ENCODE data around the gene RFLNA.

RFLNA gene

DNA sequence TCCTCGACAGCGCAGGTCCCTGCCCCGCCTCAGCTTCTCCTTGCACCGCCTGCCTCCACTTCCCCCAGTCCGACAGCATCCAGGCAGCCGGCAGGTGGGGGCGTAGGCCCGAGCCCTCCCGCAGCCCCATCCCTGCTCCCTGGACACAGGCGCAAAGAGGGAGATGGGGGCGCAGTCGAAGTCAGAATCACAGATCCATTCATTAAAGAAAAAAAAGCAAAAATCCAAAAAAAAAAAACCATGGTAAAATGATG lies 41.2 kb downstream of the RFLNA start:
- no peak for TF ChIP-seq MAX (IDR thresholded peaks at IDR 0.05)
- no peak for TF ChIP-seq TEAD4 (IDR thresholded peaks at IDR 0.05)
- no peak for TF ChIP-seq RAD21 (IDR thresholded peaks at IDR 0.05; ENCODE audit: low read depth)
- TF ChIP-seq TCF12 (IDR thresholded peaks at IDR 0.05; ENCODE audit: low read depth): no peak
- TF ChIP-seq YY1 (IDR thresholded peaks at IDR 0.05; ENCODE audit: low read depth): no peak
- TF ChIP-seq CREB1 (IDR thresholded peaks at IDR 0.05; ENCODE audit: low read depth): no peak
- no peak for TF ChIP-seq FOXM1 (IDR thresholded peaks at IDR 0.05; ENCODE audit: borderline replicate concordance, low read depth)
- TF ChIP-seq EP300 (IDR thresholded peaks at IDR 0.05; ENCODE audit: borderline replicate concordance): no peak
- no peak for TF ChIP-seq ZBTB7A (IDR thresholded peaks at IDR 0.05; ENCODE audit: low read depth)
- TF ChIP-seq EGR1 (IDR thresholded peaks at IDR 0.05): no peak
- no peak for TF ChIP-seq TAF1 (IDR thresholded peaks at IDR 0.05; ENCODE audit: low read depth)
- TF ChIP-seq, protein P1, sequence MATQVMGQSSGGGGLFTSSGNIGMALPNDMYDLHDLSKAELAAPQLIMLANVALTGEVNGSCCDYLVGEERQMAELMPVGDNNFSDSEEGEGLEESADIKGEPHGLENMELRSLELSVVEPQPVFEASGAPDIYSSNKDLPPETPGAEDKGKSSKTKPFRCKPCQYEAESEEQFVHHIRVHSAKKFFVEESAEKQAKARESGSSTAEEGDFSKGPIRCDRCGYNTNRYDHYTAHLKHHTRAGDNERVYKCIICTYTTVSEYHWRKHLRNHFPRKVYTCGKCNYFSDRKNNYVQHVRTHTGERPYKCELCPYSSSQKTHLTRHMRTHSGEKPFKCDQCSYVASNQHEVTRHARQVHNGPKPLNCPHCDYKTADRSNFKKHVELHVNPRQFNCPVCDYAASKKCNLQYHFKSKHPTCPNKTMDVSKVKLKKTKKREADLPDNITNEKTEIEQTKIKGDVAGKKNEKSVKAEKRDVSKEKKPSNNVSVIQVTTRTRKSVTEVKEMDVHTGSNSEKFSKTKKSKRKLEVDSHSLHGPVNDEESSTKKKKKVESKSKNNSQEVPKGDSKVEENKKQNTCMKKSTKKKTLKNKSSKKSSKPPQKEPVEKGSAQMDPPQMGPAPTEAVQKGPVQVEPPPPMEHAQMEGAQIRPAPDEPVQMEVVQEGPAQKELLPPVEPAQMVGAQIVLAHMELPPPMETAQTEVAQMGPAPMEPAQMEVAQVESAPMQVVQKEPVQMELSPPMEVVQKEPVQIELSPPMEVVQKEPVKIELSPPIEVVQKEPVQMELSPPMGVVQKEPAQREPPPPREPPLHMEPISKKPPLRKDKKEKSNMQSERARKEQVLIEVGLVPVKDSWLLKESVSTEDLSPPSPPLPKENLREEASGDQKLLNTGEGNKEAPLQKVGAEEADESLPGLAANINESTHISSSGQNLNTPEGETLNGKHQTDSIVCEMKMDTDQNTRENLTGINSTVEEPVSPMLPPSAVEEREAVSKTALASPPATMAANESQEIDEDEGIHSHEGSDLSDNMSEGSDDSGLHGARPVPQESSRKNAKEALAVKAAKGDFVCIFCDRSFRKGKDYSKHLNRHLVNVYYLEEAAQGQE (IDR thresholded peaks at IDR 0.05; ENCODE audit: low read depth): no peak
- no peak for TF ChIP-seq CEBPB (IDR thresholded peaks at IDR 0.05)
- TF ChIP-seq NFIC (IDR thresholded peaks at IDR 0.05): no peak
- TF ChIP-seq, protein P2, sequence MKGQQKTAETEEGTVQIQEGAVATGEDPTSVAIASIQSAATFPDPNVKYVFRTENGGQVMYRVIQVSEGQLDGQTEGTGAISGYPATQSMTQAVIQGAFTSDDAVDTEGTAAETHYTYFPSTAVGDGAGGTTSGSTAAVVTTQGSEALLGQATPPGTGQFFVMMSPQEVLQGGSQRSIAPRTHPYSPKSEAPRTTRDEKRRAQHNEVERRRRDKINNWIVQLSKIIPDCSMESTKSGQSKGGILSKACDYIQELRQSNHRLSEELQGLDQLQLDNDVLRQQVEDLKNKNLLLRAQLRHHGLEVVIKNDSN (IDR thresholded peaks at IDR 0.05): no peak

GRCh38 chr12:124336742-124337520 lies 42.0 kb downstream of the RFLNA start:
- no peak for TF ChIP-seq CEBPB (IDR thresholded peaks at IDR 0.05)
- no peak for TF ChIP-seq TEAD4 (IDR thresholded peaks at IDR 0.05)
- no peak for TF ChIP-seq MAX (IDR thresholded peaks at IDR 0.05)
- no peak for TF ChIP-seq CREB1 (IDR thresholded peaks at IDR 0.05; ENCODE audit: low read depth)

DNA sequence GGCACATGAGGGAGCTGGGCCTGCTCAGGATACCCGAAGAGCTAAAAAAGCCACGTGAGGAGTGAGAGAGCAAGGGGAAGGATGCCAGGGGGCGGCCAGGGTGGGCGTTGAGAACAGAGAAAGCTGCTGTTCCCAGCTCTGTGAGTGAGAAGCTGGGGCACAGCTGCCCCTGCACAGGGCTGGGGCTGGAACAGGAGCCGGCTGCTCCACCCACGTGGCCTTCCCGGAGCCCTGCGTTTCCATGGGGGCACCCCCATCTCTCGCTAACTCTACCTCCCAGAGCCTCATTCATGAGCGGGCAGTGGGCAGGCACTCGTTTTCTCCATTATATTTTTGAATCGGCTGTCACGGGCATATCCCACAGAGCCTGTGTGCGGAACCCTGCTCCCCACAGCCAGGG lies 42.7 kb downstream of the RFLNA start:
- TF ChIP-seq CREB1 (IDR thresholded peaks at IDR 0.05; ENCODE audit: low read depth): no peak
- no peak for TF ChIP-seq YY1 (IDR thresholded peaks at IDR 0.05; ENCODE audit: low read depth)
- no peak for TF ChIP-seq NFIC (IDR thresholded peaks at IDR 0.05)
- TF ChIP-seq, protein P2 (IDR thresholded peaks at IDR 0.05): no peak
- TF ChIP-seq FOXM1 (IDR thresholded peaks at IDR 0.05; ENCODE audit: borderline replicate concordance, low read depth): no peak
- no peak for TF ChIP-seq CEBPB (IDR thresholded peaks at IDR 0.05)
- no peak for TF ChIP-seq EGR1 (IDR thresholded peaks at IDR 0.05)
- TF ChIP-seq RAD21 (IDR thresholded peaks at IDR 0.05; ENCODE audit: low read depth): no peak
- no peak for TF ChIP-seq TCF12 (IDR thresholded peaks at IDR 0.05; ENCODE audit: low read depth)
- TF ChIP-seq ZBTB7A (IDR thresholded peaks at IDR 0.05; ENCODE audit: low read depth): no peak
- TF ChIP-seq, protein P1 (IDR thresholded peaks at IDR 0.05; ENCODE audit: low read depth): no peak
- no peak for TF ChIP-seq TEAD4 (IDR thresholded peaks at IDR 0.05)
- TF ChIP-seq TAF1 (IDR thresholded peaks at IDR 0.05; ENCODE audit: low read depth): no peak
- no peak for TF ChIP-seq MAX (IDR thresholded peaks at IDR 0.05)
- TF ChIP-seq EP300 (IDR thresholded peaks at IDR 0.05; ENCODE audit: borderline replicate concordance): no peak

GRCh38 chr12:124338448-124338847 lies 43.6 kb downstream of the RFLNA start:
- TF ChIP-seq CEBPB (IDR thresholded peaks at IDR 0.05): no peak
- no peak for TF ChIP-seq EGR1 (IDR thresholded peaks at IDR 0.05)
- peak; percentile 8; the same call in 1 of the 2 replicates for TF ChIP-seq RAD21 (IDR thresholded peaks at IDR 0.05; ENCODE audit: low read depth)
- TF ChIP-seq TAF1 (IDR thresholded peaks at IDR 0.05; ENCODE audit: low read depth): no peak
- TF ChIP-seq, protein P2 (IDR thresholded peaks at IDR 0.05): no peak

- TF ChIP-seq TAF1 (IDR thresholded peaks at IDR 0.05; ENCODE audit: low read depth): no peak
- TF ChIP-seq CREB1 (IDR thresholded peaks at IDR 0.05; ENCODE audit: low read depth): no peak
- TF ChIP-seq ZBTB7A (IDR thresholded peaks at IDR 0.05; ENCODE audit: low read depth): no peak
- TF ChIP-seq FOXM1 (IDR thresholded peaks at IDR 0.05; ENCODE audit: borderline replicate concordance, low read depth): no peak
- no peak for TF ChIP-seq YY1 (IDR thresholded peaks at IDR 0.05; ENCODE audit: low read depth)
- no peak for TF ChIP-seq NFIC (IDR thresholded peaks at IDR 0.05)
- TF ChIP-seq TEAD4 (IDR thresholded peaks at IDR 0.05): no peak
- TF ChIP-seq MAX (IDR thresholded peaks at IDR 0.05): no peak
- TF ChIP-seq, protein P1 (IDR thresholded peaks at IDR 0.05; ENCODE audit: low read depth): no peak
- no peak for TF ChIP-seq EP300 (IDR thresholded peaks at IDR 0.05; ENCODE audit: borderline replicate concordance)
- TF ChIP-seq, protein P2 (IDR thresholded peaks at IDR 0.05): no peak
These were observed 44.1 kb downstream of the RFLNA start for GRCh38 chr12:124338876-124339603.

Measured in Ishikawa (cell line).